SK-N-MC (cell line): ENCODE measurements around the gene GASK1A.

ENCODE experiments used
- DNase-seq: peaks from one replicate; pipeline ENCODE4 v3.0.0-alpha.2; 2011; ENCODE audit warnings: low read depth, low spot score
- H3K27ac ChIP-seq: fragments of 200-600 bp; sonication (generic); 2 replicates; pipeline ENCODE4 v1.5.1; 2016; ENCODE audit warnings: mixed run types
- H3K36me3 ChIP-seq: fragments of 200-600 bp; sonication (generic); 2 replicates; pipeline ENCODE4 v1.6.1; 2017; ENCODE audit warnings: antibody characterized with exemption, low read length, mixed read lengths; ENCODE audit not compliant: insufficient read depth
- H3K4me3 ChIP-seq: fragments of 200-600 bp; sonication (generic); 2 replicates; pipeline ENCODE4 v1.5.1; 2016
- H3K9ac ChIP-seq: fragments of 200-600 bp; sonication (generic); 2 replicates; pipeline ENCODE4 v1.8.0; 2017; ENCODE audit warnings: mixed run types, mixed read lengths; ENCODE audit not compliant: insufficient read length
- H3K9me3 ChIP-seq: fragments of 200-600 bp; sonication (generic); 2 replicates; pipeline ENCODE4 v1.6.1; 2017; ENCODE audit warnings: low read depth, mild to moderate bottlenecking, antibody characterized with exemption, low read length, moderate library complexity, mixed read lengths
- EZH2 ChIP-seq: fragments of 200-600 bp; sonication (generic); IDR thresholded peaks from one replicate; pipeline ENCODE4 v1.6.1; 2017; ENCODE audit warnings: antibody characterized with exemption
- FOXP2 ChIP-seq: optimal IDR thresholded peaks from 2 replicates; pipeline ENCODE3; 2011; ENCODE audit warnings: mild to moderate bottlenecking, moderate library complexity; ENCODE audit not compliant: insufficient read depth; ENCODE audit errors: extremely low read length, control extremely low read depth
- POLR2AphosphoS5 ChIP-seq: IDR thresholded peaks from 2 replicates; pipeline ENCODE4 v1.6.1; 2012; ENCODE audit warnings: mild to moderate bottlenecking, low read depth, low read length, borderline replicate concordance

Gene GASK1A

GRCh38 chr3:43097400-43098080, 118.4 kb downstream of the GASK1A start:
- no peak overlapping the region for H3K27ac ChIP-seq
- no peak overlapping the region for H3K9ac ChIP-seq
- no peaks in the 10 kb centered on the region for H3K9me3 ChIP-seq
- H3K36me3 ChIP-seq, result no peaks in the 10 kb centered on the region
- no peak overlapping the region for H3K4me3 ChIP-seq
- DNase-seq, result no peak
- no peak for TF ChIP-seq POLR2AphosphoS5
- no peak for TF ChIP-seq EZH2
- TF ChIP-seq FOXP2, result no peak

- no peak overlapping the region for H3K4me3 ChIP-seq
- DNase-seq, result no peak
- H3K9me3 ChIP-seq, result no peaks in the 10 kb centered on the region
- no peaks in the 10 kb centered on the region for H3K36me3 ChIP-seq
- no peak for TF ChIP-seq EZH2
- TF ChIP-seq FOXP2, result no peak
- no peak for TF ChIP-seq POLR2AphosphoS5
- H3K27ac ChIP-seq, result no peak overlapping the region
- no peak overlapping the region for H3K9ac ChIP-seq
Measured at GRCh38 chr3:43098761-43099160, 119.7 kb downstream of the GASK1A start.

GRCh38 chr3:43102773-43103480, 123.8 kb downstream of the GASK1A start:
- Histone ChIP-seq H3K9me3 (no peaks in the 10 kb centered on the region), H3K9ac (no peak overlapping the region), H3K4me3 (no peak overlapping the region), H3K36me3 (no peaks in the 10 kb centered on the region), H3K27ac (no peak overlapping the region)
- TF ChIP-seq EZH2 (no peak), POLR2AphosphoS5 (no peak), FOXP2 (no peak)
- DNase-seq, result no peak

- Histone ChIP-seq H3K9me3 (no peaks in the 10 kb centered on the region), H3K4me3 (no peak overlapping the region), H3K9ac (no peak overlapping the region), H3K36me3 (no peaks in the 10 kb centered on the region), H3K27ac (no peak overlapping the region)
- TF ChIP-seq POLR2AphosphoS5, result no peak
- TF ChIP-seq EZH2, result no peak
- TF ChIP-seq FOXP2, result no peak
- no peak for DNase-seq
Measured at GRCh38 chr3:43104039-43104438, 124.9 kb downstream of the GASK1A start.

GRCh38 chr3:43104660-43105595, 125.8 kb downstream of the GASK1A start:
- Histone ChIP-seq H3K9ac (no peak overlapping the region), H3K4me3 (peak overlapping the region; percentile 78), H3K36me3 (no peaks in the 10 kb centered on the region), H3K27ac (no peak overlapping the region), H3K9me3 (no peaks in the 10 kb centered on the region)
- TF ChIP-seq EZH2 (no peak), FOXP2 (no peak), POLR2AphosphoS5 (no peak)
- DNase-seq, result no peak

GRCh38 chr3:43105596-43106292, 126.6 kb downstream of the GASK1A start, which contains the start of gene POMGNT2:
Gene POMGNT2, minus strand, starts transcription at chr3:43106079. Its CDS starts 24,648 bp downstream, at chr3:43081431.
- no peak within 1 kb of the TSS for H3K27ac ChIP-seq
- TF ChIP-seq POLR2AphosphoS5 (no peak), FOXP2 (peak; percentile 18), EZH2 (no peak)
- H3K4me3 ChIP-seq, result peak within 1 kb of the TSS; percentile 78
- no peaks in the 10 kb centered on the region for H3K36me3 ChIP-seq
- no peak for DNase-seq
- peak within 1 kb of the TSS; percentile 57 for H3K9ac ChIP-seq
- H3K9me3 ChIP-seq, result no peaks in the 10 kb centered on the region

GRCh38 chr3:43106293-43106628, 127.2 kb downstream of the GASK1A start:
- Histone ChIP-seq H3K4me3 (peak overlapping the region; percentile 78), H3K9me3 (no peaks in the 10 kb centered on the region), H3K36me3 (no peaks in the 10 kb centered on the region), H3K27ac (no peak overlapping the region), H3K9ac (peak overlapping the region; percentile 26)
- DNase-seq, result no peak
- TF ChIP-seq FOXP2 (no peak), EZH2 (no peak), POLR2AphosphoS5 (no peak)
